GM12801 (cell line): ENCODE data around the gene CUL4A.

Source experiments
- CTCF ChIP-seq: IDR thresholded peaks from one replicate; pipeline ENCODE4 v1.5.1; 2011; ENCODE audit warnings: control low read depth; ENCODE audit not compliant: insufficient read length; ENCODE audit errors: extremely low read depth

CUL4A gene

GRCh38 chr13:113172419-113172926, 36.9 kb upstream of the CUL4A start:
- no peak for TF ChIP-seq CTCF

- no peak for TF ChIP-seq CTCF
Observed at GRCh38 chr13:113176280-113176679, 33.1 kb upstream of the CUL4A start.

GRCh38 chr13:113176822-113177221, 32.6 kb upstream of the CUL4A start:
- no peak for TF ChIP-seq CTCF

- TF ChIP-seq CTCF = no peak
Observed at GRCh38 chr13:113178070-113178895, 31.1 kb upstream of the CUL4A start.

GRCh38 chr13:113178896-113179167, 30.6 kb upstream of the CUL4A start:
- no peak for TF ChIP-seq CTCF

GRCh38 chr13:113179374-113180230, 29.8 kb upstream of the CUL4A start:
- TF ChIP-seq CTCF = no peak

- TF ChIP-seq CTCF = no peak
Observed at GRCh38 chr13:113182046-113182445, 27.4 kb upstream of the CUL4A start.
